ENCODE data around the gene PABPC3. TPM values are rescaled to one million over a fixed set of nuclear protein-coding genes. Genes with fewer than 3 reads are reported as not detected.

PABPC3 gene
- total RNA-seq, result under 1 TPM; 0.21 to 0.87 (median 0.27) TPM
- under 1 TPM; 0.13 to 0.21 TPM for polyA plus RNA-seq
- not detected for total RNA-seq

GRCh38 chr13:25095851-25096453 lies at the start of gene PABPC3:
Gene PABPC3 (plus strand): TSS chr13:25096136. CDS start chr13:25096199, 63 bp downstream.
- peaks cover 0 to 3% (median 0%) of the 10 kb centered on the region in 7 donors for H3K4me1 Mint-ChIP-seq
- intact Hi-C loops (cut with micrococcal nuclease), result no loop called here

GRCh38 chr13:25046274-25046984 lies 49.5 kb upstream of the PABPC3 start:
- H3K4me3 ChIP-seq (ENCODE audit: low read length), result no peak overlapping the region
- H3K27me3 Mint-ChIP-seq, result peaks cover 69 to 88% (median 77%) of the 10 kb centered on the region in 5 donors

More at GRCh38 chr13:25095851-25096453, at the start of gene PABPC3:
- DNase-seq (no peak), ATAC-seq (no peak)
- H3K9me3 ChIP-seq (ENCODE audit: control insufficient read depth in 2 of 3, low read length in 3 of 3), result no peaks in the 10 kb centered on the region
- ChIA-PET POLR2A (no interaction called here), CTCF (no interaction called here)
- peaks cover 0 to 11% (median 0%) of the 10 kb centered on the region in 11 donors for H3K9me3 Mint-ChIP-seq
- H3K4me3 Mint-ChIP-seq, result peak within 1 kb of the TSS in 3 of 10 donors; percentile 13 to 57 (median 33)
- H3K27me3 ChIP-seq (ENCODE audit: control insufficient read depth in 2 of 2, insufficient read depth in 2 of 2, low read length in 2 of 2), result peaks cover 0 to 3% of the 10 kb centered on the region in 2 donors
- H3K27ac ChIP-seq (ENCODE audit: low read depth, low read length), result no peak within 1 kb of the TSS
- no peaks in the 10 kb centered on the region for H3K4me1 ChIP-seq (ENCODE audit: control insufficient read depth in 2 of 2, insufficient read depth in 2 of 2, low read length in 2 of 2)
- H3K27me3 Mint-ChIP-seq, result peaks cover 41 to 48% (median 42%) of the 10 kb centered on the region in 5 donors
- no peaks in the 10 kb centered on the region for H3K36me3 ChIP-seq (ENCODE audit: control insufficient read depth in 2 of 3, insufficient read depth in 3 of 3, low read length in 3 of 3)
- H3K27ac Mint-ChIP-seq, result no peak within 1 kb of the TSS
- H3K36me3 Mint-ChIP-seq, result no peaks in the 10 kb centered on the region
- H3K4me3 ChIP-seq (ENCODE audit: low read length), result no peak within 1 kb of the TSS

GRCh38 chr13:25046985-25047511 lies 48.9 kb upstream of the PABPC3 start:
- Mint-ChIP-seq H3K4me1 (peaks cover 0 to 14% (median 4%) of the 10 kb centered on the region in 7 donors), H3K27ac (no peak overlapping the region), H3K9me3 (peaks cover 5 to 35% (median 16%) of the 10 kb centered on the region in 11 donors), H3K27me3 (peaks cover 66 to 85% (median 76%) of the 10 kb centered on the region in 5 donors), H3K4me3 (peak overlapping the region in 5 of 10 donors; percentile 17 to 55 (median 45)), H3K36me3 (peaks cover 0 to 10% (median 3%) of the 10 kb centered on the region in 5 donors)
- no peak for DNase-seq
- Histone ChIP-seq H3K27me3 (ENCODE audit: control insufficient read depth in 2 of 2, insufficient read depth in 2 of 2, low read length in 2 of 2) (no peaks in the 10 kb centered on the region), H3K9me3 (ENCODE audit: control insufficient read depth in 2 of 3, low read length in 3 of 3) (no peaks in the 10 kb centered on the region), H3K4me1 (ENCODE audit: control insufficient read depth in 2 of 2, insufficient read depth in 2 of 2, low read length in 2 of 2) (no peaks in the 10 kb centered on the region), H3K27ac (ENCODE audit: low read depth, low read length) (no peak overlapping the region), H3K36me3 (ENCODE audit: control insufficient read depth in 2 of 3, insufficient read depth in 3 of 3, low read length in 3 of 3) (no peaks in the 10 kb centered on the region), H3K4me3 (ENCODE audit: low read length) (no peak overlapping the region)
- CTCF ChIA-PET, result no interaction called here
- ATAC-seq, result no peak
- intact Hi-C loops (cut with micrococcal nuclease), result no loop called here
- POLR2A ChIA-PET, result no interaction called here

More at GRCh38 chr13:25046274-25046984, 49.5 kb upstream of the PABPC3 start:
- Mint-ChIP-seq H3K27ac (no peak overlapping the region), H3K4me1 (peaks cover 0 to 14% (median 4%) of the 10 kb centered on the region in 7 donors), H3K4me3 (peak overlapping the region in 7 of 10 donors; percentile 3 to 55 (median 45)), H3K36me3 (peaks cover 0 to 10% (median 3%) of the 10 kb centered on the region in 5 donors), H3K9me3 (peaks cover 4 to 32% (median 15%) of the 10 kb centered on the region in 11 donors)
- H3K27ac ChIP-seq (ENCODE audit: low read depth, low read length), result no peak overlapping the region
- no peaks in the 10 kb centered on the region for H3K4me1 ChIP-seq (ENCODE audit: control insufficient read depth in 2 of 2, insufficient read depth in 2 of 2, low read length in 2 of 2)
- H3K36me3 ChIP-seq (ENCODE audit: control insufficient read depth in 2 of 3, insufficient read depth in 3 of 3, low read length in 3 of 3), result no peaks in the 10 kb centered on the region
- ChIA-PET CTCF (no interaction called here), POLR2A (no interaction called here)
- H3K27me3 ChIP-seq (ENCODE audit: control insufficient read depth in 2 of 2, insufficient read depth in 2 of 2, low read length in 2 of 2), result no peaks in the 10 kb centered on the region
- DNase-seq (peak in 1 of 9 donors; percentile 2), ATAC-seq (no peak)
- intact Hi-C loops (cut with micrococcal nuclease), result no loop called here
- H3K9me3 ChIP-seq (ENCODE audit: control insufficient read depth in 2 of 3, low read length in 3 of 3), result no peaks in the 10 kb centered on the region

GRCh38 chr13:25051065-25051464 lies 44.9 kb upstream of the PABPC3 start:
- peaks cover 0 to 10% (median 4%) of the 10 kb centered on the region in 7 donors for H3K4me1 Mint-ChIP-seq
- no peaks in the 10 kb centered on the region for H3K9me3 ChIP-seq (ENCODE audit: control insufficient read depth in 2 of 3, low read length in 3 of 3)
- no peaks in the 10 kb centered on the region for H3K4me1 ChIP-seq (ENCODE audit: control insufficient read depth in 2 of 2, insufficient read depth in 2 of 2, low read length in 2 of 2)
- intact Hi-C loops (cut with micrococcal nuclease), result no loop called here
- peaks cover 0 to 10% (median 3%) of the 10 kb centered on the region in 5 donors for H3K36me3 Mint-ChIP-seq
- POLR2A ChIA-PET, result no interaction called here
- peaks cover 43 to 70% (median 61%) of the 10 kb centered on the region in 5 donors for H3K27me3 Mint-ChIP-seq
- DNase-seq (no peak), ATAC-seq (no peak)
- H3K36me3 ChIP-seq (ENCODE audit: control insufficient read depth in 2 of 3, insufficient read depth in 3 of 3, low read length in 3 of 3), result no peaks in the 10 kb centered on the region
- H3K9me3 Mint-ChIP-seq, result peaks cover 7 to 40% (median 19%) of the 10 kb centered on the region in 11 donors
- no peak overlapping the region for H3K27ac ChIP-seq (ENCODE audit: low read depth, low read length)
- no peak overlapping the region for H3K4me3 ChIP-seq (ENCODE audit: low read length)
- CTCF ChIA-PET, result no interaction called here
- H3K27me3 ChIP-seq (ENCODE audit: control insufficient read depth in 2 of 2, insufficient read depth in 2 of 2, low read length in 2 of 2), result no peaks in the 10 kb centered on the region
- H3K4me3 Mint-ChIP-seq, result no peak overlapping the region
- no peak overlapping the region for H3K27ac Mint-ChIP-seq

- ATAC-seq, result no peak
- Histone ChIP-seq H3K27me3 (ENCODE audit: control insufficient read depth in 2 of 2, insufficient read depth in 2 of 2, low read length in 2 of 2) (no peaks in the 10 kb centered on the region), H3K4me3 (ENCODE audit: low read length) (no peak overlapping the region), H3K27ac (ENCODE audit: low read depth, low read length) (no peak overlapping the region), H3K36me3 (ENCODE audit: control insufficient read depth in 2 of 3, insufficient read depth in 3 of 3, low read length in 3 of 3) (no peaks in the 10 kb centered on the region), H3K9me3 (ENCODE audit: control insufficient read depth in 2 of 3, low read length in 3 of 3) (no peaks in the 10 kb centered on the region), H3K4me1 (ENCODE audit: control insufficient read depth in 2 of 2, insufficient read depth in 2 of 2, low read length in 2 of 2) (no peaks in the 10 kb centered on the region)
- H3K27ac Mint-ChIP-seq, result no peak overlapping the region
- H3K4me1 Mint-ChIP-seq, result no peaks in the 10 kb centered on the region
- no peak overlapping the region for H3K4me3 Mint-ChIP-seq
- H3K36me3 Mint-ChIP-seq, result no peaks in the 10 kb centered on the region
- H3K27me3 Mint-ChIP-seq, result peaks cover 3 to 32% (median 13%) of the 10 kb centered on the region in 5 donors
- peaks cover 0 to 11% (median 2%) of the 10 kb centered on the region in 11 donors for H3K9me3 Mint-ChIP-seq
- intact Hi-C loops (cut with micrococcal nuclease), result no loop called here
- ChIA-PET CTCF (no interaction called here), POLR2A (no interaction called here)
- DNase-seq, result no peak
Observed at GRCh38 chr13:25059166-25059565, 36.8 kb upstream of the PABPC3 start.

- Histone ChIP-seq H3K36me3 (ENCODE audit: control insufficient read depth in 2 of 3, insufficient read depth in 3 of 3, low read length in 3 of 3) (no peaks in the 10 kb centered on the region), H3K27me3 (ENCODE audit: control insufficient read depth in 2 of 2, insufficient read depth in 2 of 2, low read length in 2 of 2) (no peaks in the 10 kb centered on the region), H3K4me3 (ENCODE audit: low read length) (no peak overlapping the region), H3K9me3 (ENCODE audit: control insufficient read depth in 2 of 3, low read length in 3 of 3) (no peaks in the 10 kb centered on the region), H3K4me1 (ENCODE audit: control insufficient read depth in 2 of 2, insufficient read depth in 2 of 2, low read length in 2 of 2) (no peaks in the 10 kb centered on the region), H3K27ac (ENCODE audit: low read depth, low read length) (no peak overlapping the region)
- CTCF ChIA-PET, result no interaction called here
- POLR2A ChIA-PET, result no interaction called here
- H3K4me1 Mint-ChIP-seq, result no peaks in the 10 kb centered on the region
- peaks cover 7 to 32% (median 13%) of the 10 kb centered on the region in 5 donors for H3K27me3 Mint-ChIP-seq
- intact Hi-C loops (cut with micrococcal nuclease), result no loop called here
- no peak for DNase-seq
- H3K27ac Mint-ChIP-seq, result no peak overlapping the region
- peaks cover 0 to 11% (median 2%) of the 10 kb centered on the region in 11 donors for H3K9me3 Mint-ChIP-seq
- no peak for ATAC-seq
- H3K36me3 Mint-ChIP-seq, result no peaks in the 10 kb centered on the region
- H3K4me3 Mint-ChIP-seq, result no peak overlapping the region
Observed at GRCh38 chr13:25059958-25060357, 36.0 kb upstream of the PABPC3 start.
